Ureter (tissue), 1 donor: ENCODE data around the gene PDE4D. TPM values are rescaled to one million over a fixed set of nuclear protein-coding genes. Genes with fewer than 3 reads are reported as not detected.

ENCODE experiments used
- DNase-seq: peaks from one replicate; pipeline ENCODE4 v3.0.0-alpha.2; 2020; ENCODE audit warnings: low spot score
- total RNA-seq: library from RNA; stranded (reverse); gene quantifications from one replicate; pipeline ENCODE4 v1.2.4, GENCODE V29; 2023
- donor health status: DM: yes; HTN: yes; CAD: no.

Gene PDE4D
- total RNA-seq, 1 donor from 2014 or later = 106 TPM

GRCh38 chr5:59838989-59839388, 54.5 kb downstream of the PDE4D start:
- no peak for DNase-seq

GRCh38 chr5:59838067-59838466, 55.5 kb downstream of the PDE4D start:
- DNase-seq = no peak

- DNase-seq = no peak
Measured at GRCh38 chr5:59837071-59837470, 56.5 kb downstream of the PDE4D start.

GRCh38 chr5:59835800-59836199, 57.7 kb downstream of the PDE4D start:
- no peak for DNase-seq

GRCh38 chr5:59833448-59833847, 60.1 kb downstream of the PDE4D start:
- no peak for DNase-seq

- DNase-seq = no peak
Measured at GRCh38 chr5:59832577-59833301, 60.8 kb downstream of the PDE4D start.

GRCh38 chr5:59831326-59832010, 62.1 kb downstream of the PDE4D start:
- no peak for DNase-seq

GRCh38 chr5:59830536-59831200, 62.9 kb downstream of the PDE4D start:
- DNase-seq = no peak

GRCh38 chr5:59829922-59830321, 63.6 kb downstream of the PDE4D start:
- DNase-seq = no peak

GRCh38 chr5:59829386-59829785, 64.1 kb downstream of the PDE4D start:
- no peak for DNase-seq

GRCh38 chr5:59828623-59829022, 64.9 kb downstream of the PDE4D start:
- DNase-seq = no peak

GRCh38 chr5:59826996-59827395, 66.5 kb downstream of the PDE4D start:
- no peak for DNase-seq

- no peak for DNase-seq
Measured at GRCh38 chr5:59823420-59823819, 70.1 kb downstream of the PDE4D start.

- no peak for DNase-seq
Measured at GRCh38 chr5:59819806-59820205, 73.7 kb downstream of the PDE4D start.

- no peak for DNase-seq
Measured at GRCh38 chr5:59817536-59817935, 76.0 kb downstream of the PDE4D start.

- DNase-seq = no peak
Measured at GRCh38 chr5:59816654-59817300, 76.7 kb downstream of the PDE4D start.

GRCh38 chr5:59814537-59814872, 79.0 kb downstream of the PDE4D start:
- no peak for DNase-seq

GRCh38 chr5:59813761-59814536, 79.6 kb downstream of the PDE4D start:
- DNase-seq = no peak

- peak; percentile 67 for DNase-seq
Measured at GRCh38 chr5:59810041-59810440, 83.5 kb downstream of the PDE4D start.

- DNase-seq = no peak
Measured at GRCh38 chr5:59807806-59808205, 85.7 kb downstream of the PDE4D start.

- DNase-seq = no peak
Measured at GRCh38 chr5:59800347-59800893, 93.1 kb downstream of the PDE4D start.
